GM23338 (cell line): ENCODE data around the gene TAF11. TPM values are rescaled to one million over a fixed set of nuclear protein-coding genes. Genes with fewer than 3 reads are reported as not detected.

ENCODE experiments used
- ATAC-seq: fragments of 200-7000 bp; cut with Tn5 transposase; 3 replicates; pipeline ENCODE4 v1.9.1; 2020
- DNase-seq: peaks from one replicate; pipeline ENCODE4 v3.0.0-alpha.2; 2015; ENCODE audit warnings: low spot score
- H2AFZ ChIP-seq: fragments of 200-600 bp; sonication (generic); 2 replicates; pipeline ENCODE4 v1.8.0; 2016; ENCODE audit warnings: antibody characterized with exemption, mild to moderate bottlenecking, moderate library complexity
- H3F3A ChIP-seq: fragments of 200-600 bp; sonication (generic); replicated peaks from 2 replicates; pipeline ENCODE4 v1.8.0; 2017; ENCODE audit warnings: antibody characterized with exemption, mixed run types, low read depth
- H3K27ac ChIP-seq: fragments of 200-600 bp; sonication (generic); 2 replicates; pipeline ENCODE4 v1.6.1; 2016; ENCODE audit warnings: low read depth
- H3K27me3 ChIP-seq: fragments of 200-600 bp; sonication (generic); 2 replicates; pipeline ENCODE4 v1.8.0; 2016; ENCODE audit warnings: mild to moderate bottlenecking, mixed run types, moderate library complexity; ENCODE audit not compliant: insufficient read depth
- H3K36me3 ChIP-seq: fragments of 200-600 bp; sonication (generic); 2 replicates; pipeline ENCODE4 v1.8.0; 2016; ENCODE audit warnings: mild to moderate bottlenecking; ENCODE audit not compliant: insufficient read depth
- H3K4me1 ChIP-seq: fragments of 200-600 bp; sonication (generic); 2 replicates; pipeline ENCODE4 v1.8.0; 2016; ENCODE audit warnings: mild to moderate bottlenecking, moderate library complexity; ENCODE audit not compliant: insufficient read depth
- H3K4me2 ChIP-seq: fragments of 200-600 bp; sonication (generic); 2 replicates; pipeline ENCODE4 v1.7.1; 2017; ENCODE audit warnings: mixed run types
- H3K4me3 ChIP-seq: fragments of 200-600 bp; sonication (generic); 2 replicates; pipeline ENCODE4 v1.6.1; 2016; ENCODE audit warnings: mixed run types
- H3K79me2 ChIP-seq: fragments of 200-600 bp; sonication (generic); replicated peaks from 2 replicates; pipeline ENCODE4 v1.8.0; 2017; ENCODE audit warnings: mild to moderate bottlenecking; ENCODE audit not compliant: insufficient read depth
- H3K9me2 ChIP-seq: fragments of 200-600 bp; sonication (generic); 2 replicates; pipeline ENCODE4 v1.8.0; 2017; ENCODE audit not compliant: insufficient read depth
- H4K20me1 ChIP-seq: fragments of 200-600 bp; sonication (generic); replicated peaks from 2 replicates; pipeline ENCODE4 v1.8.0; 2017; ENCODE audit warnings: mild to moderate bottlenecking; ENCODE audit not compliant: insufficient read depth
- H3K27ac Mint-ChIP-seq: 2 replicates; pipeline ENCODE4 v1.8.0; 2020; ENCODE audit warnings: inconsistent platforms, mild to moderate bottlenecking, moderate library complexity, mixed read lengths
- H3K27me3 Mint-ChIP-seq: 3 replicates; pipeline ENCODE4 v1.8.0; 2022; ENCODE audit warnings: low read depth, mild to moderate bottlenecking, moderate library complexity, mixed read lengths, inconsistent platforms; ENCODE audit not compliant: insufficient read depth, poor library complexity
- H3K36me3 Mint-ChIP-seq: 3 replicates; pipeline ENCODE4 v1.8.0; 2021; ENCODE audit warnings: low read depth, mild to moderate bottlenecking, inconsistent platforms, moderate library complexity, mixed read lengths
- H3K4me1 Mint-ChIP-seq: 3 replicates; pipeline ENCODE4 v1.8.0; 2020; ENCODE audit warnings: mild to moderate bottlenecking, inconsistent platforms, mixed read lengths
- H3K4me3 Mint-ChIP-seq: 3 replicates; pipeline ENCODE4 v1.8.0; 2021; ENCODE audit warnings: moderate library complexity, mild to moderate bottlenecking, inconsistent platforms, mixed read lengths
- H3K9me3 Mint-ChIP-seq: 3 replicates; pipeline ENCODE4 v1.8.0; 2020; ENCODE audit warnings: moderate library complexity, mild to moderate bottlenecking, inconsistent platforms, mixed read lengths
- CREB1 ChIP-seq: fragments of 250-450 bp; sonication (Bioruptor Pico); IDR thresholded peaks from 2 replicates; pipeline ENCODE4 v1.5.0; 2020; ENCODE audit warnings: low read depth, mild to moderate bottlenecking, moderate library complexity
- EZH2 ChIP-seq: fragments of 200-600 bp; sonication (generic); IDR thresholded peaks from one replicate; pipeline ENCODE4 v1.8.0; 2017; ENCODE audit warnings: antibody characterized with exemption, mild to moderate bottlenecking, low read depth; ENCODE audit not compliant: unreplicated experiment
- EZH2phosphoT487 ChIP-seq: fragments of 200-600 bp; sonication (generic); IDR thresholded peaks from one replicate; pipeline ENCODE4 v1.8.1; 2018; ENCODE audit warnings: antibody characterized with exemption; ENCODE audit not compliant: unreplicated experiment
- JUNB ChIP-seq: IDR thresholded peaks from one replicate; pipeline ENCODE4 v1.6.1; 2016; ENCODE audit warnings: antibody characterized with exemption; ENCODE audit not compliant: unreplicated experiment
- NANOG ChIP-seq: IDR thresholded peaks from 2 replicates; pipeline ENCODE4 v1.6.1; 2016; ENCODE audit warnings: antibody characterized with exemption, borderline replicate concordance
- POLR2AphosphoS5 ChIP-seq: IDR thresholded peaks from 2 replicates; pipeline ENCODE4 v1.6.1; 2016; ENCODE audit warnings: antibody characterized with exemption, low read depth
- REST ChIP-seq: IDR thresholded peaks from one replicate; pipeline ENCODE4 v1.6.1; 2018; ENCODE audit warnings: antibody characterized with exemption; ENCODE audit not compliant: unreplicated experiment
- STAT1 ChIP-seq: IDR thresholded peaks from one replicate; pipeline ENCODE4 v1.6.1; 2016; ENCODE audit warnings: antibody characterized with exemption; ENCODE audit not compliant: unreplicated experiment
- ZNF114 ChIP-seq: fragments of 250-450 bp; sonication (Bioruptor Pico); IDR thresholded peaks from 2 replicates; pipeline ENCODE4 v1.5.0; 2020; ENCODE audit warnings: mild to moderate bottlenecking, moderate library complexity
- ZNF331 ChIP-seq: fragments of 250-450 bp; sonication (Bioruptor Pico); IDR thresholded peaks from 2 replicates; pipeline ENCODE4 v1.5.0; 2020; ENCODE audit warnings: low read depth, mild to moderate bottlenecking, moderate library complexity
- polyA plus RNA-seq: library from polyadenylated mRNA; unstranded; fragments of >200 nt; fragmentation: Nextera tagmentation; extraction: Ambion mirVana; gene quantifications from 2 replicates; pipeline ENCODE4 v1.2.1, GENCODE V29; 2016
- total RNA-seq: library from RNA; depleted of rRNA; stranded (reverse); fragments of >200 nt; shearing (Covaris generic); gene quantifications from 2 replicates; pipeline ENCODE4 v1.2.3, GENCODE V29; 2014
- TF ChIP-seq, protein P1 (sequence below), 2 experiments: fragments of 200-600 bp in 1 of 2; sonication (generic) in 1 of 2; conservative IDR thresholded peaks; 2 replicates each; pipeline versions ENCODE4 v1.5.1 to v1.6.1; 2016 to 2017; ENCODE audit warnings: antibody characterized with exemption in 2 of 2, low read depth in 2 of 2, mild to moderate bottlenecking in 2 of 2, moderate library complexity in 1 of 2
- TF ChIP-seq, protein P2 (sequence below): fragments of 250-450 bp; sonication (Bioruptor Pico); IDR thresholded peaks from 2 replicates; pipeline ENCODE4 v1.5.0; 2020; ENCODE audit warnings: mild to moderate bottlenecking, moderate library complexity
- TF ChIP-seq, protein P3 (sequence below): IDR thresholded peaks from 2 replicates; pipeline ENCODE4 v1.6.1; 2016; ENCODE audit warnings: antibody characterized with exemption

Gene TAF11
- total and polyA plus RNA-seq, 2 experiments from 2014 or later, result 51.1 to 65.3 TPM

GRCh38 chr6:34871853-34872252 is 16.0 kb downstream of the TAF11 start:
- peaks cover 17% of the 10 kb centered on the region for H3K4me1 ChIP-seq
- no peaks in the 10 kb centered on the region for H3K79me2 ChIP-seq
- no peak for TF ChIP-seq JUNB
- no peak for TF ChIP-seq ZNF114
- TF ChIP-seq POLR2AphosphoS5, result no peak
- no peak for TF ChIP-seq EZH2phosphoT487
- TF ChIP-seq, protein P1, sequence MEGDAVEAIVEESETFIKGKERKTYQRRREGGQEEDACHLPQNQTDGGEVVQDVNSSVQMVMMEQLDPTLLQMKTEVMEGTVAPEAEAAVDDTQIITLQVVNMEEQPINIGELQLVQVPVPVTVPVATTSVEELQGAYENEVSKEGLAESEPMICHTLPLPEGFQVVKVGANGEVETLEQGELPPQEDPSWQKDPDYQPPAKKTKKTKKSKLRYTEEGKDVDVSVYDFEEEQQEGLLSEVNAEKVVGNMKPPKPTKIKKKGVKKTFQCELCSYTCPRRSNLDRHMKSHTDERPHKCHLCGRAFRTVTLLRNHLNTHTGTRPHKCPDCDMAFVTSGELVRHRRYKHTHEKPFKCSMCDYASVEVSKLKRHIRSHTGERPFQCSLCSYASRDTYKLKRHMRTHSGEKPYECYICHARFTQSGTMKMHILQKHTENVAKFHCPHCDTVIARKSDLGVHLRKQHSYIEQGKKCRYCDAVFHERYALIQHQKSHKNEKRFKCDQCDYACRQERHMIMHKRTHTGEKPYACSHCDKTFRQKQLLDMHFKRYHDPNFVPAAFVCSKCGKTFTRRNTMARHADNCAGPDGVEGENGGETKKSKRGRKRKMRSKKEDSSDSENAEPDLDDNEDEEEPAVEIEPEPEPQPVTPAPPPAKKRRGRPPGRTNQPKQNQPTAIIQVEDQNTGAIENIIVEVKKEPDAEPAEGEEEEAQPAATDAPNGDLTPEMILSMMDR (conservative IDR thresholded peaks at IDR 0.05; ENCODE audit: low read depth in 2 of 2), result no peak
- no peak for TF ChIP-seq ZNF331 (CRISPR knock-in tag)
- TF ChIP-seq STAT1, result no peak
- no peak for TF ChIP-seq EZH2
- no peak for TF ChIP-seq REST
- TF ChIP-seq, protein P2, sequence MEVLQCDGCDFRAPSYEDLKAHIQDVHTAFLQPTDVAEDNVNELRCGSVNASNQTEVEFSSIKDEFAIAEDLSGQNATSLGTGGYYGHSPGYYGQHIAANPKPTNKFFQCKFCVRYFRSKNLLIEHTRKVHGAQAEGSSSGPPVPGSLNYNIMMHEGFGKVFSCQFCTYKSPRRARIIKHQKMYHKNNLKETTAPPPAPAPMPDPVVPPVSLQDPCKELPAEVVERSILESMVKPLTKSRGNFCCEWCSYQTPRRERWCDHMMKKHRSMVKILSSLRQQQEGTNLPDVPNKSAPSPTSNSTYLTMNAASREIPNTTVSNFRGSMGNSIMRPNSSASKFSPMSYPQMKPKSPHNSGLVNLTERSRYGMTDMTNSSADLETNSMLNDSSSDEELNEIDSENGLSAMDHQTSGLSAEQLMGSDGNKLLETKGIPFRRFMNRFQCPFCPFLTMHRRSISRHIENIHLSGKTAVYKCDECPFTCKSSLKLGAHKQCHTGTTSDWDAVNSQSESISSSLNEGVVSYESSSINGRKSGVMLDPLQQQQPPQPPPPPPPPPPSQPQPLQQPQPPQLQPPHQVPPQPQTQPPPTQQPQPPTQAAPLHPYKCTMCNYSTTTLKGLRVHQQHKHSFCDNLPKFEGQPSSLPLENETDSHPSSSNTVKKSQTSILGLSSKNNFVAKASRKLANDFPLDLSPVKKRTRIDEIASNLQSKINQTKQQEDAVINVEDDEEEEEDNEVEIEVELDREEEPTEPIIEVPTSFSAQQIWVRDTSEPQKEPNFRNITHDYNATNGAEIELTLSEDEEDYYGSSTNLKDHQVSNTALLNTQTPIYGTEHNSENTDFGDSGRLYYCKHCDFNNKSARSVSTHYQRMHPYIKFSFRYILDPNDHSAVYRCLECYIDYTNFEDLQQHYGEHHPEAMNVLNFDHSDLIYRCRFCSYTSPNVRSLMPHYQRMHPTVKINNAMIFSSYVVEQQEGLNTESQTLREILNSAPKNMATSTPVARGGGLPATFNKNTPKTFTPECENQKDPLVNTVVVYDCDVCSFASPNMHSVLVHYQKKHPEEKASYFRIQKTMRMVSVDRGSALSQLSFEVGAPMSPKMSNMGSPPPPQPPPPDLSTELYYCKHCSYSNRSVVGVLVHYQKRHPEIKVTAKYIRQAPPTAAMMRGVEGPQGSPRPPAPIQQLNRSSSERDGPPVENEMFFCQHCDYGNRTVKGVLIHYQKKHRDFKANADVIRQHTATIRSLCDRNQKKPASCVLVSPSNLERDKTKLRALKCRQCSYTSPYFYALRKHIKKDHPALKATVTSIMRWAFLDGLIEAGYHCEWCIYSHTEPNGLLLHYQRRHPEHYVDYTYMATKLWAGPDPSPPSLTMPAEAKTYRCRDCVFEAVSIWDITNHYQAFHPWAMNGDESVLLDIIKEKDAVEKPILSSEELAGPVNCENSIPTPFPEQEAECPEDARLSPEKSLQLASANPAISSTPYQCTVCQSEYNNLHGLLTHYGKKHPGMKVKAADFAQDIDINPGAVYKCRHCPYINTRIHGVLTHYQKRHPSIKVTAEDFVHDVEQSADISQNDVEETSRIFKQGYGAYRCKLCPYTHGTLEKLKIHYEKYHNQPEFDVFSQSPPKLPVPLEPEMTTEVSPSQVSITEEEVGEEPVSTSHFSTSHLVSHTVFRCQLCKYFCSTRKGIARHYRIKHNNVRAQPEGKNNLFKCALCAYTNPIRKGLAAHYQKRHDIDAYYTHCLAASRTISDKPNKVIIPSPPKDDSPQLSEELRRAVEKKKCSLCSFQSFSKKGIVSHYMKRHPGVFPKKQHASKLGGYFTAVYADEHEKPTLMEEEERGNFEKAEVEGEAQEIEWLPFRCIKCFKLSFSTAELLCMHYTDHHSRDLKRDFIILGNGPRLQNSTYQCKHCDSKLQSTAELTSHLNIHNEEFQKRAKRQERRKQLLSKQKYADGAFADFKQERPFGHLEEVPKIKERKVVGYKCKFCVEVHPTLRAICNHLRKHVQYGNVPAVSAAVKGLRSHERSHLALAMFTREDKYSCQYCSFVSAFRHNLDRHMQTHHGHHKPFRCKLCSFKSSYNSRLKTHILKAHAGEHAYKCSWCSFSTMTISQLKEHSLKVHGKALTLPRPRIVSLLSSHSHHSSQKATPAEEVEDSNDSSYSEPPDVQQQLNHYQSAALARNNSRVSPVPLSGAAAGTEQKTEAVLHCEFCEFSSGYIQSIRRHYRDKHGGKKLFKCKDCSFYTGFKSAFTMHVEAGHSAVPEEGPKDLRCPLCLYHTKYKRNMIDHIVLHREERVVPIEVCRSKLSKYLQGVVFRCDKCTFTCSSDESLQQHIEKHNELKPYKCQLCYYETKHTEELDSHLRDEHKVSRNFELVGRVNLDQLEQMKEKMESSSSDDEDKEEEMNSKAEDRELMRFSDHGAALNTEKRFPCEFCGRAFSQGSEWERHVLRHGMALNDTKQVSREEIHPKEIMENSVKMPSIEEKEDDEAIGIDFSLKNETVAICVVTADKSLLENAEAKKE (CRISPR knock-in tag), result no peak
- no peak for TF ChIP-seq CREB1 (CRISPR knock-in tag)
- TF ChIP-seq, protein P3, sequence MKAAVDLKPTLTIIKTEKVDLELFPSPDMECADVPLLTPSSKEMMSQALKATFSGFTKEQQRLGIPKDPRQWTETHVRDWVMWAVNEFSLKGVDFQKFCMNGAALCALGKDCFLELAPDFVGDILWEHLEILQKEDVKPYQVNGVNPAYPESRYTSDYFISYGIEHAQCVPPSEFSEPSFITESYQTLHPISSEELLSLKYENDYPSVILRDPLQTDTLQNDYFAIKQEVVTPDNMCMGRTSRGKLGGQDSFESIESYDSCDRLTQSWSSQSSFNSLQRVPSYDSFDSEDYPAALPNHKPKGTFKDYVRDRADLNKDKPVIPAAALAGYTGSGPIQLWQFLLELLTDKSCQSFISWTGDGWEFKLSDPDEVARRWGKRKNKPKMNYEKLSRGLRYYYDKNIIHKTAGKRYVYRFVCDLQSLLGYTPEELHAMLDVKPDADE, result no peak
- no peak for TF ChIP-seq NANOG
- H3K27me3 ChIP-seq, result no peaks in the 10 kb centered on the region
- H4K20me1 ChIP-seq, result no peaks in the 10 kb centered on the region; the same call in none of the 2 replicates
- H3K27me3 Mint-ChIP-seq, result peaks cover 3% of the 10 kb centered on the region
- ATAC-seq (no peak), DNase-seq (no peak)
- H2AFZ ChIP-seq, result no peak overlapping the region
- no peaks in the 10 kb centered on the region for H3F3A ChIP-seq
- no peaks in the 10 kb centered on the region for H3K9me3 Mint-ChIP-seq
- H3K4me3 Mint-ChIP-seq, result no peak overlapping the region
- H3K9me2 ChIP-seq, result no peaks in the 10 kb centered on the region
- H3K4me3 ChIP-seq, result no peak overlapping the region
- no peak overlapping the region for H3K4me2 ChIP-seq
- peaks cover 16% of the 10 kb centered on the region; the same call in 2 of the 3 replicates for H3K4me1 Mint-ChIP-seq
- no peak overlapping the region for H3K27ac Mint-ChIP-seq
- peaks cover 20% of the 10 kb centered on the region for H3K36me3 ChIP-seq
- peaks cover 66% of the 10 kb centered on the region for H3K36me3 Mint-ChIP-seq
- H3K27ac ChIP-seq, result no peak overlapping the region
